HCT116 (cell line): Measurements from ENCODE around the gene JPH3. TPM values are rescaled to one million over a fixed set of nuclear protein-coding genes. Genes with fewer than 3 reads are reported as not detected.

Source experiments
- ATAC-seq: fragments of 200-7000 bp; cut with Tn5 transposase; 2 replicates; pipeline ENCODE4 v1.9.1; 2020; ENCODE audit warnings: mild to moderate bottlenecking, moderate library complexity
- BruUV-seq: library from RNA; stranded (reverse); fragments of 400-500 nt; replicated peaks from 2 replicates; lab custom pipeline; 2021; lab: Mats Ljungman, UMichigan
- CTCF ChIA-PET: fragments of 300-600 bp; sonication (Branson Sonifier 250); formaldehyde crosslinking; loops from one replicate; lab custom pipeline; 2021; ENCODE audit warnings: antibody characterized with exemption; lab: Charles Lee
- POLR2A ChIA-PET: fragments of 300-600, 350-600 bp; sonication (Branson Sonifier 250); formaldehyde crosslinking; loops from one replicate; lab custom pipeline; 2021; ENCODE audit warnings: antibody characterized with exemption; lab: Charles Lee
- RAD21 ChIA-PET, 2 experiments: fragments of 300-600 bp; sonication (Branson Sonifier 250); formaldehyde crosslinking; loops; one replicate each; lab custom pipeline; 2023; ENCODE audit warnings: low total read pairs in 2 of 2; ENCODE audit not compliant: uncharacterized antibody in 2 of 2, unreplicated experiment in 2 of 2, low non-redundant PET in 1 of 2; lab: Charles Lee
- DNase-seq: peaks from one replicate; pipeline ENCODE4 v3.0.0-alpha.2; 2010; ENCODE audit warnings: low read depth, low spot score
- H2AFZ ChIP-seq: fragments of 200-600 bp; shearing (Covaris generic), sonication (generic); 2 replicates; pipeline ENCODE4 v1.6.1; 2017; ENCODE audit warnings: low read depth, mixed run types, mixed read lengths, antibody characterized with exemption, low read length; ENCODE audit not compliant: poor library complexity, severe bottlenecking
- H3K27ac ChIP-seq: 2 replicates; pipeline ENCODE4 v1.5.1; 2012; ENCODE audit warnings: low read depth, low read length
- H3K27me3 ChIP-seq: fragments of 200-600 bp; sonication (generic); 2 replicates; pipeline ENCODE4 v1.6.1; 2016; ENCODE audit warnings: mixed run types, low read length, mixed read lengths; ENCODE audit not compliant: insufficient read depth
- H3K36me3 ChIP-seq, 2 experiments: fragments of 200-500 bp in 1 of 2; fragments of 200-600 bp in 1 of 2; sonication (Bioruptor generic) in 1 of 2; sonication (generic) in 1 of 2; 2 replicates each; pipeline versions ENCODE4 v1.5.1 to v1.6.1; 2014 to 2016; ENCODE audit warnings: low read length in 2 of 2, inconsistent platforms in 1 of 2, mixed read lengths in 1 of 2, mixed run types in 1 of 2; ENCODE audit not compliant: insufficient read depth in 2 of 2, control insufficient read depth in 1 of 2
- H3K4me1 ChIP-seq, 2 experiments: fragments of 200-600 bp in 1 of 2; sonication (generic) in 1 of 2; 2 replicates each; pipeline versions ENCODE4 v1.5.1 to v1.6.1; 2012 to 2017; ENCODE audit warnings: low read length in 2 of 2, inconsistent platforms in 1 of 2, mild to moderate bottlenecking in 1 of 2, mixed read lengths in 1 of 2, mixed run types in 1 of 2, moderate library complexity in 1 of 2; ENCODE audit not compliant: insufficient read depth in 2 of 2, control insufficient read depth in 1 of 2
- H3K4me2 ChIP-seq: fragments of 200-600 bp; sonication (generic); 2 replicates; pipeline ENCODE4 v1.6.1; 2017; ENCODE audit warnings: mixed run types, low read length, mixed read lengths
- H3K4me3 ChIP-seq, 2 experiments: fragments of 200-600 bp in 1 of 2; sonication (generic) in 1 of 2; replicated peaks in 1 of 2; 2 replicates each; pipeline ENCODE4 v1.5.1; 2011 to 2016; ENCODE audit warnings: low read length in 2 of 2, control low read depth in 1 of 2, low read depth in 1 of 2, mild to moderate bottlenecking in 1 of 2, mixed read lengths in 1 of 2, mixed run types in 1 of 2
- H3K79me2 ChIP-seq: fragments of 200-600 bp; sonication (generic); 2 replicates; pipeline ENCODE4 v1.6.1; 2017; ENCODE audit warnings: mild to moderate bottlenecking, mixed run types, low read length, moderate library complexity, mixed read lengths; ENCODE audit not compliant: insufficient read depth
- H3K9ac ChIP-seq: fragments of 200-600 bp; sonication (generic); 2 replicates; pipeline ENCODE4 v1.6.1; 2016; ENCODE audit warnings: low read length, mixed read lengths
- H3K9me2 ChIP-seq: fragments of 200-600 bp; sonication (generic), shearing (Covaris generic); 2 replicates; pipeline ENCODE4 v1.6.1; 2017; ENCODE audit warnings: mixed run types, mild to moderate bottlenecking, moderate library complexity; ENCODE audit not compliant: insufficient read depth
- H3K9me3 ChIP-seq, 2 experiments: fragments of 200-500 bp in 1 of 2; fragments of 200-600 bp in 1 of 2; sonication (Bioruptor generic) in 1 of 2; sonication (generic) in 1 of 2; 2 replicates each; pipeline ENCODE4 v1.6.1; 2014 to 2017; ENCODE audit warnings: low read length in 2 of 2, mixed read lengths in 2 of 2, inconsistent platforms in 1 of 2, low read depth in 1 of 2, mild to moderate bottlenecking in 1 of 2, mixed run types in 1 of 2, moderate library complexity in 1 of 2; ENCODE audit not compliant: control insufficient read depth in 1 of 2, insufficient read depth in 1 of 2
- H4K20me1 ChIP-seq: fragments of 200-600 bp; sonication (generic), shearing (Covaris generic); 2 replicates; pipeline ENCODE4 v1.6.1; 2017; ENCODE audit warnings: mixed run types, mild to moderate bottlenecking, moderate library complexity; ENCODE audit not compliant: insufficient read depth
- EGR1 ChIP-seq: IDR thresholded peaks from 2 replicates; pipeline ENCODE4 v1.6.1; 2012; ENCODE audit warnings: low read depth
- ELF1 ChIP-seq: IDR thresholded peaks from 2 replicates; pipeline ENCODE4 v1.6.1; 2012; ENCODE audit warnings: low read depth, borderline replicate concordance
- EZH2 ChIP-seq: fragments of 200-600 bp; sonication (generic); IDR thresholded peaks from 2 replicates; pipeline ENCODE4 v1.6.1; 2017; ENCODE audit warnings: antibody characterized with exemption, mixed run types
- EZH2phosphoT487 ChIP-seq: fragments of 200-600 bp; IDR thresholded peaks from 2 replicates; pipeline ENCODE4 v1.6.1; 2018; ENCODE audit warnings: antibody characterized with exemption, borderline replicate concordance
- FOSL1 ChIP-seq: IDR thresholded peaks from 2 replicates; pipeline ENCODE4 v1.6.1; 2012; ENCODE audit warnings: low read depth
- JUND ChIP-seq: IDR thresholded peaks from 2 replicates; pipeline ENCODE4 v1.6.1; 2012
- RAD21 ChIP-seq: IDR thresholded peaks from 2 replicates; pipeline ENCODE4 v1.6.1; 2012; ENCODE audit warnings: low read depth, mild to moderate bottlenecking
- SP1 ChIP-seq: IDR thresholded peaks from 2 replicates; pipeline ENCODE4 v1.6.1; 2012; ENCODE audit warnings: low read depth
- ZFX ChIP-seq: fragments of 450-650 bp; IDR thresholded peaks from 2 replicates; pipeline ENCODE4 v1.6.1; 2017
- ZNF274 ChIP-seq: fragments of 200-500 bp; sonication (Bioruptor generic); IDR thresholded peaks from 2 replicates; pipeline ENCODE4 v1.6.1; 2014; ENCODE audit warnings: mild to moderate bottlenecking, low read depth, low read length, inconsistent platforms
- intact Hi-C: fragments of 100-400 bp; cut with micrococcal nuclease; formaldehyde crosslinking; loops from 2 replicates; pipeline ENCODE4 v1.10.0; 2022
- total RNA-seq: library from RNA; stranded (reverse); gene quantifications from one replicate; pipeline ENCODE4 v1.2.1, GENCODE V29; 2021; ENCODE audit not compliant: unreplicated experiment
- TF ChIP-seq, protein P1 (sequence below): IDR thresholded peaks from 2 replicates; pipeline ENCODE4 v1.6.1; 2012
- TF ChIP-seq, protein P2 (sequence below): IDR thresholded peaks from 2 replicates; pipeline ENCODE4 v1.6.1; 2012
- TF ChIP-seq, protein P3 (sequence below): IDR thresholded peaks from 2 replicates; pipeline ENCODE4 v1.6.1; 2012; ENCODE audit warnings: low read depth
- TF ChIP-seq, protein P4 (sequence below): IDR thresholded peaks from 2 replicates; pipeline ENCODE4 v1.6.1; 2011; ENCODE audit warnings: mild to moderate bottlenecking, low read length, moderate library complexity; ENCODE audit not compliant: insufficient replicate concordance; ENCODE audit errors: extremely low read depth
- TF ChIP-seq, protein P5 (sequence below), 3 experiments: fragments of 200-600 bp in 1 of 3; sonication (generic) in 1 of 3; IDR thresholded peaks in 2 of 3; conservative IDR thresholded peaks in 1 of 3; 2 replicates each; pipeline ENCODE4 v1.5.1; 2012 to 2017; ENCODE audit warnings: low read depth in 2 of 3, low read length in 2 of 3, antibody characterized with exemption in 1 of 3, borderline replicate concordance in 1 of 3, control low read depth in 1 of 3, mild to moderate bottlenecking in 1 of 3, mixed read lengths in 1 of 3, mixed run types in 1 of 3, moderate library complexity in 1 of 3; ENCODE audit not compliant: insufficient read depth in 1 of 3

Gene JPH3
- total RNA-seq, 1 experiment from 2014 or later: 0.10 TPM

DNA sequence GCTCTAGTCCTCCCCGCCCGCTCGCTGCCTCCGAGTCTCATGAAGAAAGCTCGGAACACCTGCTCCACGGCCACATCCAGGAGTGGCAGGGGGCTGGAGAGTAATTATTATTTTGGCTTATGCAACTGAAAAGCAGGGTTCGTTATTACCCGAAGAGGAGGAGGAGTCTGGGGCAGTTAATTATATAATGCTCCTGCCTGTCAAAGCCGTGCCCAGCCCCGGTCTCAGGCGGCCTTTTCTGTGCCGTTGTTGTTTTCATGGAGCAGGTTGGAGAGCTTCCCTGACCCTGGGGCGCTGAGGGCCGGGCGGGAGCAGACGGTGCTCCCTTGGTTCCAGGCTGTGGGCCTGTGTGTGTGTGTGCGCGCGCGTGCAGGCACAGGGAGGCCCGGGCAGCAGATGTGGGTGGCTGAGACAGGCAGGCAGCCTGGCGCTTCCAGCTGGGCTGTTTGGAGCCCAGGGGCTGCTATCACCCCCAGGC is 2.4 kb downstream of the JPH3 start:
- ChIA-PET RAD21 (no interaction called here), CTCF (no interaction called here), POLR2A (no interaction called here)
- Histone ChIP-seq H2AFZ (no peak overlapping the region), H3K9ac (no peak overlapping the region), H3K27ac (no peak overlapping the region), H3K4me3 (no peak overlapping the region), H4K20me1 (no peaks in the 10 kb centered on the region), H3K27me3 (peaks cover 58% of the 10 kb centered on the region), H3K36me3 (no peaks in the 10 kb centered on the region), H3K9me3 (no peaks in the 10 kb centered on the region), H3K79me2 (no peaks in the 10 kb centered on the region), H3K4me1 (no peaks in the 10 kb centered on the region), H3K4me2 (no peak overlapping the region), H3K9me2 (no peaks in the 10 kb centered on the region)
- no peak for DNase-seq
- TF ChIP-seq EZH2: no peak
- TF ChIP-seq, protein P1, sequence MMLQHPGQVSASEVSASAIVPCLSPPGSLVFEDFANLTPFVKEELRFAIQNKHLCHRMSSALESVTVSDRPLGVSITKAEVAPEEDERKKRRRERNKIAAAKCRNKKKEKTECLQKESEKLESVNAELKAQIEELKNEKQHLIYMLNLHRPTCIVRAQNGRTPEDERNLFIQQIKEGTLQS: no peak
- no peak for TF ChIP-seq EGR1
- no peak for TF ChIP-seq FOSL1
- no peak for TF ChIP-seq JUND
- TF ChIP-seq, protein P2, sequence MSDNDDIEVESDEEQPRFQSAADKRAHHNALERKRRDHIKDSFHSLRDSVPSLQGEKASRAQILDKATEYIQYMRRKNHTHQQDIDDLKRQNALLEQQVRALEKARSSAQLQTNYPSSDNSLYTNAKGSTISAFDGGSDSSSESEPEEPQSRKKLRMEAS: no peak
- TF ChIP-seq, protein P3, sequence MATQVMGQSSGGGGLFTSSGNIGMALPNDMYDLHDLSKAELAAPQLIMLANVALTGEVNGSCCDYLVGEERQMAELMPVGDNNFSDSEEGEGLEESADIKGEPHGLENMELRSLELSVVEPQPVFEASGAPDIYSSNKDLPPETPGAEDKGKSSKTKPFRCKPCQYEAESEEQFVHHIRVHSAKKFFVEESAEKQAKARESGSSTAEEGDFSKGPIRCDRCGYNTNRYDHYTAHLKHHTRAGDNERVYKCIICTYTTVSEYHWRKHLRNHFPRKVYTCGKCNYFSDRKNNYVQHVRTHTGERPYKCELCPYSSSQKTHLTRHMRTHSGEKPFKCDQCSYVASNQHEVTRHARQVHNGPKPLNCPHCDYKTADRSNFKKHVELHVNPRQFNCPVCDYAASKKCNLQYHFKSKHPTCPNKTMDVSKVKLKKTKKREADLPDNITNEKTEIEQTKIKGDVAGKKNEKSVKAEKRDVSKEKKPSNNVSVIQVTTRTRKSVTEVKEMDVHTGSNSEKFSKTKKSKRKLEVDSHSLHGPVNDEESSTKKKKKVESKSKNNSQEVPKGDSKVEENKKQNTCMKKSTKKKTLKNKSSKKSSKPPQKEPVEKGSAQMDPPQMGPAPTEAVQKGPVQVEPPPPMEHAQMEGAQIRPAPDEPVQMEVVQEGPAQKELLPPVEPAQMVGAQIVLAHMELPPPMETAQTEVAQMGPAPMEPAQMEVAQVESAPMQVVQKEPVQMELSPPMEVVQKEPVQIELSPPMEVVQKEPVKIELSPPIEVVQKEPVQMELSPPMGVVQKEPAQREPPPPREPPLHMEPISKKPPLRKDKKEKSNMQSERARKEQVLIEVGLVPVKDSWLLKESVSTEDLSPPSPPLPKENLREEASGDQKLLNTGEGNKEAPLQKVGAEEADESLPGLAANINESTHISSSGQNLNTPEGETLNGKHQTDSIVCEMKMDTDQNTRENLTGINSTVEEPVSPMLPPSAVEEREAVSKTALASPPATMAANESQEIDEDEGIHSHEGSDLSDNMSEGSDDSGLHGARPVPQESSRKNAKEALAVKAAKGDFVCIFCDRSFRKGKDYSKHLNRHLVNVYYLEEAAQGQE: no peak
- TF ChIP-seq ELF1: no peak
- no peak for TF ChIP-seq ZNF274
- TF ChIP-seq RAD21: no peak
- TF ChIP-seq ZFX: no peak
- no peak for TF ChIP-seq SP1
- no peak for TF ChIP-seq EZH2phosphoT487
- TF ChIP-seq, protein P4, sequence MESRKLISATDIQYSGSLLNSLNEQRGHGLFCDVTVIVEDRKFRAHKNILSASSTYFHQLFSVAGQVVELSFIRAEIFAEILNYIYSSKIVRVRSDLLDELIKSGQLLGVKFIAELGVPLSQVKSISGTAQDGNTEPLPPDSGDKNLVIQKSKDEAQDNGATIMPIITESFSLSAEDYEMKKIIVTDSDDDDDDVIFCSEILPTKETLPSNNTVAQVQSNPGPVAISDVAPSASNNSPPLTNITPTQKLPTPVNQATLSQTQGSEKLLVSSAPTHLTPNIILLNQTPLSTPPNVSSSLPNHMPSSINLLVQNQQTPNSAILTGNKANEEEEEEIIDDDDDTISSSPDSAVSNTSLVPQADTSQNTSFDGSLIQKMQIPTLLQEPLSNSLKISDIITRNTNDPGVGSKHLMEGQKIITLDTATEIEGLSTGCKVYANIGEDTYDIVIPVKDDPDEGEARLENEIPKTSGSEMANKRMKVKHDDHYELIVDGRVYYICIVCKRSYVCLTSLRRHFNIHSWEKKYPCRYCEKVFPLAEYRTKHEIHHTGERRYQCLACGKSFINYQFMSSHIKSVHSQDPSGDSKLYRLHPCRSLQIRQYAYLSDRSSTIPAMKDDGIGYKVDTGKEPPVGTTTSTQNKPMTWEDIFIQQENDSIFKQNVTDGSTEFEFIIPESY: no peak
- TF ChIP-seq, protein P5, sequence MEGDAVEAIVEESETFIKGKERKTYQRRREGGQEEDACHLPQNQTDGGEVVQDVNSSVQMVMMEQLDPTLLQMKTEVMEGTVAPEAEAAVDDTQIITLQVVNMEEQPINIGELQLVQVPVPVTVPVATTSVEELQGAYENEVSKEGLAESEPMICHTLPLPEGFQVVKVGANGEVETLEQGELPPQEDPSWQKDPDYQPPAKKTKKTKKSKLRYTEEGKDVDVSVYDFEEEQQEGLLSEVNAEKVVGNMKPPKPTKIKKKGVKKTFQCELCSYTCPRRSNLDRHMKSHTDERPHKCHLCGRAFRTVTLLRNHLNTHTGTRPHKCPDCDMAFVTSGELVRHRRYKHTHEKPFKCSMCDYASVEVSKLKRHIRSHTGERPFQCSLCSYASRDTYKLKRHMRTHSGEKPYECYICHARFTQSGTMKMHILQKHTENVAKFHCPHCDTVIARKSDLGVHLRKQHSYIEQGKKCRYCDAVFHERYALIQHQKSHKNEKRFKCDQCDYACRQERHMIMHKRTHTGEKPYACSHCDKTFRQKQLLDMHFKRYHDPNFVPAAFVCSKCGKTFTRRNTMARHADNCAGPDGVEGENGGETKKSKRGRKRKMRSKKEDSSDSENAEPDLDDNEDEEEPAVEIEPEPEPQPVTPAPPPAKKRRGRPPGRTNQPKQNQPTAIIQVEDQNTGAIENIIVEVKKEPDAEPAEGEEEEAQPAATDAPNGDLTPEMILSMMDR (IDR thresholded peaks at IDR 0.05 in 2 of 3, conservative IDR thresholded peaks at IDR 0.05 in 1 of 3; ENCODE audit: borderline replicate concordance in 1 of 3, insufficient read depth in 1 of 3, low read depth in 2 of 3, low read length in 2 of 3): no peak
- ATAC-seq: no peak; the same call in 1 of the 2 replicates
- intact Hi-C loops: no loop called here
- no TSS peak for BruUV-seq
